Stimulated activated CD8-positive, alpha-beta memory T cell treated with anti-CD3 and anti-CD28 coated beads, Interleukin-15, amount 100 ng/mL, for 48 hours (primary cell): ENCODE data around the gene CDK16.

Experiments used
- DNase-seq, 2 donors: peaks; one replicate each; pipeline ENCODE4 v3.0.0-alpha.2; 2020; ENCODE audit warnings: low read depth in 2 of 2

Gene CDK16

DNA sequence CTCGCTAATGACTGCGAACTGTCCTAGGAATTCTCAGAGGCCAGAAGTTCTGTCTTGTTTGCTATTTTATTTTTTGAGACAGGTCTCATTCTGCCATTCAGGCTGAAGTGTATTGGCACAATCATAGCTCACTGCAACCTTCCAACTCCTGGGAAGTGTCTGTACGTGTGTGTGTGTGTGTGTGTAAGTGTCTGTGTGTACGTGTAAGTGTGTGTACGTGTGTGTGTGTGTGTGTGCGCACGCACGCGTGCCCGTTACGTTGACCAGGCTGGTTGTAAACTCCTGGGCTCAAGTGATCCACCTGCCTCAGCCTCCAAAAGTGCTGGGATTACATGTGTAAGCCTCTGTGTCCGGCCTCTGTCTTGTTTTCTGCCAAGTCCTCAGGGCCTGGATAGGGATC, 10.4 kb upstream of the CDK16 start:
- DNase-seq = no peak

DNA sequence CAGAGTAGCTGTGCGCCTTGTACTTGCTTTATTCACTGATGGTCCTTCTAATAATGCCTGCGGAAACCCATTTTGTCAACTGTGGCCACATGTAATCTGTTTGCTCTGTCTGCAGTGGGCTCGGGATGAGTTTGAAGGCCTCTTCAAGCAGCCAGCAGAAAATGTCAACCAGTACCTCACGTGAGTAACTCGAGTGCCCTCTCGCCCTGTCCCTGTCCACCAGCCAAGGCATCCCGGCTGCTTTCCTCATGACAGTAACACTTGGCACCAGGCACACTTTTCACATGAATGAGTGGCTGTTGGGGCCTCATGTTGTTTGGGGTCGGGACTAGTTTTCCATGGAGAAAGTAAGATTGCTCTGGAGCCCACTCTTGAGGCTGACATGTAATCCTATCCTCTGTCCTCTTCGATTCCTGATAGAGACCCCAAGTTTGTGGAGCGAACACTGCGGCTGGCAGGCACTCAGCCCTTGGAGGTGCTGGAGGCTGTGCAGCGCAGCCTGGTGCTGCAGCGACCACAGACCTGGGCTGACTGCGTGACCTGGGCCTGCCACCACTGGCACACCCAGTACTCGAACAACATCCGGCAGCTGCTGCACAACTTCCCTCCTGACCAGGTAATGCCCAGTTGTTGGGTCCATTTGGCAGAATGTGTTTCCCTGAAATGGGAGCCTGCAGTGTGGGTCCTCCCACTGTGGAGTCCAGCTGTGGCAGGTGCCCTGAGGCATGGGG, 8.8 kb upstream of the CDK16 start:
- no peak for DNase-seq

DNA sequence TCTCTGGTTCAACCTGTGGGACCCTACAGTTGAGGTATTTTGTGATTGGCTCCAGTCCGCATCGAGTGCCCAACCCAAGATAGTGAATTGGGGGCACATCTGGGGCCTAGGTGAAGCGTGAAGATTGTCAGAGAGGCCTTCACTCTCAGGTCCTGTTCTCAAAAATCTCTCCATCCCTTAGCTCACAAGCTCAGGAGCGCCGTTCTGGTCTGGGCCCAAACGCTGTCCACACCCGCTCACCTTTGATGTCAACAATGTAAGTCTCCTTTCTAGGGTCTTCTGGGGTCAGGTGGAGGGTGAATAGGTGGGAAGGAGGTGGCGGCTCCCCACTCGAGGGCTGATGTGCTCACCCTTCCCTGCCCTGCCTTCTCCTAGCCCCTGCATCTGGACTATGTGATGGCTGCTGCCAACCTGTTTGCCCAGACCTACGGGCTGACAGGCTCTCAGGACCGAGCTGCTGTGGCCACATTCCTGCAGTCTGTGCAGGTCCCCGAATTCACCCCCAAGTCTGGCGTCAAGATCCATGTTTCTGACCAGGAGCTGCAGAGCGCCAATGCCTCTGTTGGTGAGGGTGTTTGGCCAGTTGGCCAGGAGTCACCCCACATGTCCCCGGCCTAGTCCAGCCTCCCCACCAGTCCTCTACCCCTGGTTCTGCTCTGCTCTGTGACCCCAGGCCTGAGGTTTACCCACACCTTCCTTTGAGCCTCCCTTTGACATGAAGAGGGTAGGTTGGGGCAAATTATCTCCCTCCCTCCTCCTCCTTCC, 7.6 kb upstream of the CDK16 start:
- no peak for DNase-seq

GRCh38 chrX:47212381-47213293, 5.8 kb upstream of the CDK16 start:
- no peak for DNase-seq

GRCh38 chrX:47214435-47215077, 3.9 kb upstream of the CDK16 start:
- DNase-seq = no peak

GRCh38 chrX:47215291-47215900, 3.1 kb upstream of the CDK16 start:
- DNase-seq = no peak

DNA sequence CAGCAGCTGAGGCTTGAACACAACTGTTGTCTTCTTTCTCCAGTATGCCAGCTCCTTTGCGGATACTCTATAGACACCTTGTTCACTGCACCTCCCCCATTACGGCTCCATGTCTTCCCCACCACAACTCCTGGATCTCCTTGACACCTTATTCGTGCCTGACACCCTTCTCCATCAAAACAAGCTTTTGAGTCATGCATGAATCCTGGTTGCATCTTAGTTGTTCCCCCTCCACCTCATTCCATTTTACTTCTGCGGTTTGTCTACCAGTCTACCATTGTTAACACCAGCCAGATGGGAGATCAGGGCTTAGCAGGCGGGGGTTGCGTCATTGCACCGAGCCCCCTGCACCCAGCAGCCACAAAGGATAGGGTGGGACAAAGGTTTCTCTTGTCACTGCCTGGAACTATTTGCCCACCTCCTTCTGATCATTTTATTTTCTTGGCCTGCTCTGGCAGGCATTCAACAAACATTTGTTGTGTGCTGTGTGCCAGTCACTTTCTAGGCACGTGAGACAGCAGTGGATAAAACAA, 2.0 kb upstream of the CDK16 start:
- no peak for DNase-seq

DNA sequence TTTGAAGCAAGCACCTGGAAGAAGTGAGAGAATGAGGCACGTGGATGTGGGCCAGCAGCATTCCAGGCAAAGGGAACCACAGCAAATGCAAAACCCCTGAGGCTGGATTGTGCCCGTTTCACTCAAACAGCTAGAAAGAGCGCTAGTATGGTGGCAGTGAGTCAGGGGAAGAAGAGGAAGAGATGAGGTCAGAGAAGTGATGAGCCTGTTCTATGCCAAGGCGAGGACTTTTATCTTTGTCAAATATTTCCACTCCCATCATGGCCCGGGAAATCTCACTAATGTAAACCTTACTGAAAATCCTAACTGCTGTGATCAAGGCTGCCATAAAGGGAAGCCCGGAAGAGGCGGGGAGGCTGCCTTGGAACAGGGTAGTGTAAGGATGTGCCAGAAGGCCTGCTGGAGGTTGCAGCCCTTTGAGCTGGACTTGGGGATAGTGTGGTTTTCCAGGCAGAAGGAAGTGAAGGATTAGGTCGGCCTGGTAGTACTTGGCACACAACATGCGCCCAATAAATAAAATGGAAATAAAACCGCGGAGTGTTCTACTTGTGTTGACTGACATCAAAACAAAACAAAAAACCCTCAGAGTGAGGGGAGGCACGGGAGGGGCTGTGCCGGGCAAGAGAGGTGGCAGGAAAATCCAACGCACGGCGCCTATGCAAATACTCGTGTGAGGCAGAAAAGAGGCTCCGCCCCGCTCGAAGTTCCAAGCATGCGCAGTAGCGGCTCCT, 1.2 kb upstream of the CDK16 start:
- no peak for DNase-seq

GRCh38 chrX:47217852-47218279, 615 bp upstream of the CDK16 start:
- DNase-seq = peak; percentile 90 to 94

DNA sequence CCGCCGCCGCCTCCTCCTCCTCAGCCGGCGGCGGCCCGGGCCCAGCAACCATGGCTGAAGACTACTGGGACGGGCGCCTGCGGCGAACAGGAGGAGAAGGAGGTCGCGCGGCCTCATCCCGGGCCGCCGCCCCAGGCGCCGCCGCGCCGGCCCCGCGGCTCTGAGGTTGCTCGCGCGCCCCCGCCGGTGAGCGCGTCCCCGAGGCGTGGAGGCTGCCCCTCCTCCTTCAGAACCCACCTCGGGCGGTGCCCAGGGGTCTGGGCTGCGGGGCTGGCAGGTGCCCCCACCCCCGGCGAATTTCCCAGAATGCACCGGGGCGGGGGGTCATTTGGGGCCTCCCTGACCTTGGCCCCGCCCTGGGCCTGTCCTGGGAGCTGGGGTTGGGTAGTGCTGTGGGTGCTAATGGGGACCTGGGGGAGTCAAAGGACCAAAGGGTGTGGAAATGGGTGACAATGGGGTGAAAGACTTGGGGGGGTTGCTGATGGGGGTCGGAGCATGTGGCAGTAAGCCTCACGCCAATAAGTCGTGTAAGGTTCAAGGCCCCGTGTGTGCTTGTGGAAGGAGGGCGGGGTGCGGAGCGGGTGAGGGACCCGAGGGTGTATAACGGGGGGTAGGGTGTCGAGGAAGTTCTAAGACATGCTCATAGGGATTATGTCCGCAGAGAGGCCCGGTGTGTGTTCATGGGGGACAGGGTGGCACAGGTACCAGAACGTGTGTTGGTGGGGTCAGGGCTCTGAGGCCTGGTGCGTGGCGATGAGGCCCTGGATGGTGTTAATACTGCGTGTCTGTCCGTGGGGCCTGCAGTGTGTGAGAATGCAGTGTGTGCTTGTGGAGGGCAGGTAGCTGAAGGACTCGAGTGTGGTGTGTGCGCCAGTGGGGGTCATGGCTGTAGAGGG, 687 bp downstream of the CDK16 start:
- peak; percentile 23 to 26 for DNase-seq

GRCh38 chrX:47221756-47222155, 3.3 kb downstream of the CDK16 start:
- no peak for DNase-seq

GRCh38 chrX:47222751-47223350, 4.4 kb downstream of the CDK16 start:
- DNase-seq = no peak

- no peak for DNase-seq
Measured at GRCh38 chrX:47223476-47224250, 5.2 kb downstream of the CDK16 start.

DNA sequence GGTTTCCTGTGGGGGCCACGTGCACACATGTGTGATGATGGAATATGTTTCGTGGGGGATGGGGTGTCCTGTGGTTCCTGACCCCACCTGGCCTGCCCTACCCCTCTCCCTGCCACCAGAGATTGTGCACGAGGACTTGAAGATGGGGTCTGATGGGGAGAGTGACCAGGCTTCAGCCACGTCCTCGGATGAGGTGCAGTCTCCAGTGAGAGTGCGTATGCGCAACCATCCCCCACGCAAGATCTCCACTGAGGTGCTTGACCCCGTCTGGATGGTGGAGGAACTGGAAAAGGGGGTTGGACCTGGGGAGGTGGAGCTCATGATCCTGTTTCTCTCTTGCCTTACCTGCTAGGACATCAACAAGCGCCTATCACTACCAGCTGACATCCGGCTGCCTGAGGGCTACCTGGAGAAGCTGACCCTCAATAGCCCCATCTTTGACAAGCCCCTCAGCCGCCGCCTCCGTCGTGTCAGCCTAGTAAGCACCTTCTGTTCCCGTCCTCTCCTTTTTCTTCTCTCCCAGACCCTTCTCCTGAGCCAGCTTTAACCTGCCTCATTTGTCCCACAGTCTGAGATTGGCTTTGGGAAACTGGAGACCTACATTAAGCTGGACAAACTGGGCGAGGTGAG, 5.9 kb downstream of the CDK16 start:
- DNase-seq = no peak

DNA sequence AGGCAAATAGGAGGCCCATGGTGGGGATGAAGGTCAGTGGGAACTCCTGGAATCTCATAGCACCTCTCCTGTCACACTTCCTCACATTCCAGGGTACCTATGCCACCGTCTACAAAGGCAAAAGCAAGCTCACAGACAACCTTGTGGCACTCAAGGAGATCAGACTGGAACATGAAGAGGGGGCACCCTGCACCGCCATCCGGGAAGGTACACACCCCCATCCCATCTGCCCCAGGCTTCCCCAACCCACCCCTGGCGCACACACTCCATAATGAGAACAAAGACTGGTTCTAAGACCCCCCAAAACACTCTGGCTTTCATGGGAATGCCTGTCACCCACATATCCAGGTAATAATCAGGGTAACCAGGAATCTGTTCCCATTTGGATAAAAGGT, 6.4 kb downstream of the CDK16 start:
- no peak for DNase-seq

- DNase-seq = no peak
Measured at GRCh38 chrX:47226071-47226470, 7.6 kb downstream of the CDK16 start.

GRCh38 chrX:47226531-47227333, 8.3 kb downstream of the CDK16 start:
- DNase-seq = no peak
